HG03520 (cell line): Measurements from ENCODE around the gene FBXL7.

Source experiments
- ATAC-seq: cut with Tn5 transposase; IDR thresholded peaks from one replicate; pipeline ENCODE4 v1.9.1; 2021; ENCODE audit warnings: mild to moderate bottlenecking, moderate library complexity; ENCODE audit not compliant: unreplicated experiment

FBXL7 gene

GRCh38 chr5:15610216-15610615, 110.2 kb downstream of the FBXL7 start:
- ATAC-seq: no peak

GRCh38 chr5:15611008-15611407, 111.0 kb downstream of the FBXL7 start:
- no peak for ATAC-seq

- ATAC-seq: no peak
These were observed 113.1 kb downstream of the FBXL7 start for GRCh38 chr5:15612915-15613635.

- no peak for ATAC-seq
These were observed 114.7 kb downstream of the FBXL7 start for GRCh38 chr5:15614679-15615078.

- no peak for ATAC-seq
These were observed 115.9 kb downstream of the FBXL7 start for GRCh38 chr5:15615859-15616258.

- ATAC-seq: no peak
These were observed 119.0 kb downstream of the FBXL7 start for GRCh38 chr5:15618938-15619337.

- no peak for ATAC-seq
These were observed 120.5 kb downstream of the FBXL7 start for GRCh38 chr5:15620501-15620900.

GRCh38 chr5:15621094-15621493, 121.1 kb downstream of the FBXL7 start:
- ATAC-seq: no peak

GRCh38 chr5:15623794-15624193, 123.8 kb downstream of the FBXL7 start:
- no peak for ATAC-seq

GRCh38 chr5:15627109-15627508, 127.1 kb downstream of the FBXL7 start:
- no peak for ATAC-seq

- no peak for ATAC-seq
These were observed 127.7 kb downstream of the FBXL7 start for GRCh38 chr5:15627647-15628046.

- no peak for ATAC-seq
These were observed 130.5 kb downstream of the FBXL7 start for GRCh38 chr5:15630441-15630840.

- no peak for ATAC-seq
These were observed 134.8 kb downstream of the FBXL7 start for GRCh38 chr5:15634591-15635288.

GRCh38 chr5:15635289-15635616, 135.3 kb downstream of the FBXL7 start:
- no peak for ATAC-seq

GRCh38 chr5:15637345-15637744, 137.4 kb downstream of the FBXL7 start:
- no peak for ATAC-seq

- no peak for ATAC-seq
These were observed 137.9 kb downstream of the FBXL7 start for GRCh38 chr5:15637886-15638285.

- no peak for ATAC-seq
These were observed 138.3 kb downstream of the FBXL7 start for GRCh38 chr5:15638296-15638695.

- no peak for ATAC-seq
These were observed 139.3 kb downstream of the FBXL7 start for GRCh38 chr5:15639288-15639687.

- no peak for ATAC-seq
These were observed 140.1 kb downstream of the FBXL7 start for GRCh38 chr5:15640116-15640515.

- no peak for ATAC-seq
These were observed 143.8 kb downstream of the FBXL7 start for GRCh38 chr5:15643731-15644130.

- ATAC-seq: no peak
These were observed 145.6 kb downstream of the FBXL7 start for GRCh38 chr5:15645381-15646160.

- ATAC-seq: no peak
These were observed 146.4 kb downstream of the FBXL7 start for GRCh38 chr5:15646371-15646770.
